GM19467 (cell line): ENCODE data around the gene WDFY3.
"Not testable (repeated sequence)": the region's sequence is repeated elsewhere in the genome, so short reads cannot be mapped to it uniquely, and the experiment has no call there.

Experiments
- ATAC-seq: cut with Tn5 transposase; IDR thresholded peaks from one replicate; pipeline ENCODE4 v1.9.1; 2021; ENCODE audit warnings: mild to moderate bottlenecking, moderate library complexity; ENCODE audit not compliant: unreplicated experiment

Gene WDFY3

GRCh38 chr4:84722720-84723119, 243.8 kb downstream of the WDFY3 start:
- ATAC-seq = no peak

GRCh38 chr4:84719115-84719514, 247.4 kb downstream of the WDFY3 start:
- no peak for ATAC-seq

- no peak for ATAC-seq
These were observed 247.8 kb downstream of the WDFY3 start for GRCh38 chr4:84718699-84719098.

- no peak for ATAC-seq
These were observed 255.9 kb downstream of the WDFY3 start for GRCh38 chr4:84710548-84710947.

GRCh38 chr4:84708406-84709135, 257.9 kb downstream of the WDFY3 start:
- ATAC-seq = no peak

- no peak for ATAC-seq
These were observed 260.2 kb downstream of the WDFY3 start for GRCh38 chr4:84706286-84706685.

GRCh38 chr4:84699001-84699671, 267.4 kb downstream of the WDFY3 start:
- ATAC-seq = no peak

- ATAC-seq = no peak
These were observed 268.8 kb downstream of the WDFY3 start for GRCh38 chr4:84697615-84698201.

- ATAC-seq = no peak
These were observed 269.3 kb downstream of the WDFY3 start for GRCh38 chr4:84697159-84697558.

GRCh38 chr4:84691800-84692199, 274.7 kb downstream of the WDFY3 start:
- ATAC-seq = no peak

GRCh38 chr4:84691170-84691691, 275.3 kb downstream of the WDFY3 start:
- no peak for ATAC-seq

- ATAC-seq = no peak
These were observed 276.0 kb downstream of the WDFY3 start for GRCh38 chr4:84690481-84690880.

GRCh38 chr4:84689197-84689596, 277.3 kb downstream of the WDFY3 start:
- ATAC-seq = no peak

- no peak for ATAC-seq
These were observed 277.9 kb downstream of the WDFY3 start for GRCh38 chr4:84688605-84689004.

- ATAC-seq = no peak
These were observed 281.4 kb downstream of the WDFY3 start for GRCh38 chr4:84685105-84685504.

- no peak for ATAC-seq
These were observed 282.1 kb downstream of the WDFY3 start for GRCh38 chr4:84684361-84684760.

- ATAC-seq = no peak
These were observed 283.2 kb downstream of the WDFY3 start for GRCh38 chr4:84683064-84683850.

GRCh38 chr4:84682661-84683060, 283.8 kb downstream of the WDFY3 start:
- ATAC-seq = not testable (repeated sequence)

- no peak for ATAC-seq
These were observed 284.8 kb downstream of the WDFY3 start for GRCh38 chr4:84681486-84682274.

- ATAC-seq = no peak
These were observed 285.5 kb downstream of the WDFY3 start for GRCh38 chr4:84680956-84681355.
